Iris pigment epithelial cell (primary cell): ENCODE measurements around the gene WIPF2.
A peak's percentile ranks its signal among the peaks of the same experiment; 100 is the strongest.
"Not testable (repeated sequence)": the region's sequence is repeated elsewhere in the genome, so short reads cannot be mapped to it uniquely, and the experiment has no call there.

Experiments
- DNase-seq: peaks from one replicate; pipeline ENCODE4 v3.0.0-alpha.2; 2011; ENCODE audit warnings: low read depth

WIPF2 gene

GRCh38 chr17:40298726-40299125, 79.6 kb downstream of the WIPF2 start:
- DNase-seq, result peak; percentile 71

GRCh38 chr17:40299159-40299757, 80.2 kb downstream of the WIPF2 start:
- DNase-seq, result peak; percentile 51

- DNase-seq, result no peak
Observed at GRCh38 chr17:40301315-40301714, 82.2 kb downstream of the WIPF2 start.

- DNase-seq, result peak; percentile 72
Observed at GRCh38 chr17:40303009-40303657, 84.0 kb downstream of the WIPF2 start.

DNA sequence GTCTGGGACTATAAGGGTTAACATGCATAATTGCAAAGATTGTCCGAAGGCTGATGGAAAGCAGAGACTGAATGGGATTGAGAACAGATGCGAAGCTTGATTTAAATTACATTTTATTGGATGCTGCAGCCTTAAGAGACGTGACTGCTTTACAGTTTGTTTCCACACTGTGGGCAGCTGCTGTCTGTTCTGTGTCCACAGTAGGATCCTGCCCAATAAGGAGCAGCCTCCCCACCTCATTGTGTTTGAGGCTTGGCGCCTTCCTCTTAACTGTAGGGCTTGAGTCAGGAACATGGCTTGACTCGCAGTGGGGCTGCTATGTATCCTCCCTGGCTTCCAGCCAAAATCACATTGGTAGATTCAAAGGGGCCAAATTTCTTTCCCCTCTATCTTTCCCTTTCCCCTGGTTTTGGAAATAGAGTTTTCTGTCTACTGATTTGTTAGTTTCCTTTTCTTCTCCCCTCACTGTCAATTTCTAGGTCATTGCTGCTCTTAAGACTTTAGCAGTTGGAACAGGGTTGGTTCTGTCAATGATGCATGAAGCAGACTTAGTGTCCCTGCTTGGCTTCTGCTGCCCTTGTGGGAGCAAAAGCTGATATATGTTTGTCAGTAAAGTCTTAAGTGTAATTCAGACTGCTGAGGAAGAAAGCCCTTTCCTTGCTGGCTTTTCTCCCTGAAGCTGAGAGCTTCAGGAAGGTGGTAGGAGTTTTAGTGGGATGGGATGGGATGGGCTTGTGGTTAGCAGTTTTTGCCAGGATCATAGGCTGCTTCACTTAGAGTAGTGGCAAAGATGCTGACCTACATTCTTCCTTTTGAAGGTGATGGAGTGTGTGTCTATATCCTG, 84.8 kb downstream of the WIPF2 start:
- DNase-seq, result peak; percentile 61

DNA sequence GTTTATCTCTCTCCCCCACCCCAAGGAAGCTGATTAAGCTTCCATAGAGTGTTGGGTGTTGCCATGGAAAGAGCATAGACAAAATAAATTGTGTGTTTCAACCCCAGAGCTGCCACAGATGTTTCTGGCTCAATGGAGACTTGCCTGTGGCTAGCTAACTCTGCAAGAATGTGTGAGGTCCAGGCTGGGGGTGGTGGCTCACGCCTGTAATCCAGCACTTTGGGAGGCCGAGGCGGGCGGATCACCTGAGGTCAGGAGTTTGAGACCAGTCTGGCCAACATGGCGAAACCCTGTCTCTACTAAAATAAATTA, 85.4 kb downstream of the WIPF2 start:
- DNase-seq, result peak; percentile 91

GRCh38 chr17:40304866-40305265, 85.8 kb downstream of the WIPF2 start:
- DNase-seq, result not testable (repeated sequence)

GRCh38 chr17:40306395-40306794, 87.3 kb downstream of the WIPF2 start:
- DNase-seq, result no peak

DNA sequence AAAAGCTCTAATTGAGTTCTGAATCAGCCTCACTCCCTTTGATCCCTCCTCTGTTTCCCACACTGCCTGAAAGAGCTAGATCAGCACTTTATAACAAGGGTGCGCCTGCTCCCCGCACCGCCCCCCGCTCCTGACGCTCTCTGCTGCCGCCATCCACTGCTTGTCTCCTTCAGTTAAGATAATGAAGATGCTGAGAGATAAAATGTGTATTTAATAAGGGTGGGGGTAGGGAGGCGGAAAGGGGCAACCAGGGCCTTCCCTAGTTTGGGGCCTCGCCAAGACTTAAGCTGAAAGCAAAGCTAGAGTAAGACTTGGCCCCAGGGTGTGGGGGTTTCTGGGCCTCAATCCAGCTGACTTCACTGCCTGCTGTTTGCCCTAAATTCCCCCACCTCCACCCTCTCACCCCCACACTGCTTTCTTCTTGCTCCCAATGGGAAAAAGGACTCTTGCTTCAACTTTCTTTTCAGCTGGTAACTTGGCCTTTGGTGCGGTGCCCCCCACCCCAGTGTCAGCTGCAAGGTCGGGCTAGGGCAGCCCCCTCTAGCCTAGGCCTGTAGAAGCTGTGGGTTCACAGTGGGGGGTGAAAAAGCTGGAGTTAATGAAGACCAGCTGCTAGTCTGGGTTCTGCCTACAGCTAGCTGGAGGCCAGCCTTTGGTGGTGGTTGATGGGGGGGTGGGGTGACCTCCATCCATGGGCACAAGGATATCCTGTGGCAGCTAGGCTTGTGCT, 88.1 kb downstream of the WIPF2 start:
- peak; percentile 44 for DNase-seq

DNA sequence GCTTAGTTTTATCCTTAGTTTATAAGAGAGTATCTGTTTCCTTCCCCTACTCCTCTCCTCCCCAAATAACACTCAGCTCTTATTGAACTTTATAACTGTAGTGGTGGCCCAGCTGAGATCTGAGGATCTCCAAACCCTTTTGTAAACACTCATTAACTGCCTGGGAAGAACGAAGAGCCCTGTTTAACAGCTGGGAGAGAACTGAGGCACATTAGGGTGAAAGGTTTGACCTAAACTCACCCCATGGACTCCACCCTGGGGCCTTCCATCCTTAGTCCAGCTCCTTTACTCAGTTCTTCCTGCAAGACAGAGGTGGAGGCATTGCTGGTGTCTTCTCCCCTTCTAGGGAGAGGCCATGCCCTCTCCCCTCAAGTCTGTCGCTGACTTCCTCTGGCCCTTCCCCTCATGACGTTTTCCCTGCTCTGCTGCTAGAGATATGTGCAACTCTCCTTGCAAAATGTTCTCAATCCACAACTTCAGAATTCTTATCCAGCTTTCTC, 88.7 kb downstream of the WIPF2 start:
- DNase-seq, result no peak

DNA sequence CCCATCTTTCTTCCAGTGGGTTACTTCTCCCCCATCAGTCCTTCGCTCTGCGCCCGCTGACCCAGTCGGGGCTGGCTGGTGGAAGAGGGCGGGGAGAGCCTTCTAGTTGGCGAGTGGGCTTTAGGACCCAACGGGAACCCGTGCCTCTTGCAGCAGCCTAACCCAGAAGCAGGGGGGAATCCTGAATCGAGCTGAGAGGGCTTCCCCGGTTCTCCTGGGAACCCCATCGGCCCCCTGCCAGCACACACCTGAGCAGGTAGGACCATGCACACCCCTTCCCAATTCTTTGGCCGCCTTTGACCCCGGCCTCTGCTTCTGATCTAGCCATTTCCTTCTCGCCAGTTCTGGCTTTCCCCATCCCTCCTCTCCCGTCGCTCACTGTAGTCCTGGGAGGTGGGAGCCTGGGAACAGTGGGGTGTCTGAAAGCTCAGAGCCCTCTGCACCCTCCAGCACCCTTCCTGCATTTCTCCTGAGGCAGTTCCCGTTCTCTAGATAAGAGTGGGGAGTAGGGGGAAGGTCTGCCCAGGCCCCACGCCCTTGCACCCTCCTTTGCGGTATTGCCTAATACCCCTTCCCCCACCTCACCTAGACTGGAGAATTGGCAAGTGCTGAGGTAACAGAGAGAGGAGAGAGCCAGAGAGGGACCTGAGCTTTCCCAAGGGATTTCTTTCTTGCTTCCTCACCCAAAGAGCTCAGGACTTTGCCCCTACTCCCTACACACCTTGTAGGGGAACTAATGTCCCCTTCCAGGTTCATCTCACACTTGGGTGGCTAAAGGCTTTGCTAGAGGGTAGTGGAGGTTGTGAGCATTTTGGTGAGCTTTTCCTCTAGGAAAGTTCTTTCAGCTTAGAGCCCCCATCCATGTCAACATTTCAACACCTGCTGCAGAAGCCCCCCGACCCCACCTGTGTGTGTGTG, 90.2 kb downstream of the WIPF2 start, which contains the start of gene RARA:
Gene RARA, plus strand, starts transcription at position 150 of the 918 bp plus-strand sequence. CDS start 22,039 bp downstream, outside the sequence.
- peak; percentile 64 for DNase-seq

DNA sequence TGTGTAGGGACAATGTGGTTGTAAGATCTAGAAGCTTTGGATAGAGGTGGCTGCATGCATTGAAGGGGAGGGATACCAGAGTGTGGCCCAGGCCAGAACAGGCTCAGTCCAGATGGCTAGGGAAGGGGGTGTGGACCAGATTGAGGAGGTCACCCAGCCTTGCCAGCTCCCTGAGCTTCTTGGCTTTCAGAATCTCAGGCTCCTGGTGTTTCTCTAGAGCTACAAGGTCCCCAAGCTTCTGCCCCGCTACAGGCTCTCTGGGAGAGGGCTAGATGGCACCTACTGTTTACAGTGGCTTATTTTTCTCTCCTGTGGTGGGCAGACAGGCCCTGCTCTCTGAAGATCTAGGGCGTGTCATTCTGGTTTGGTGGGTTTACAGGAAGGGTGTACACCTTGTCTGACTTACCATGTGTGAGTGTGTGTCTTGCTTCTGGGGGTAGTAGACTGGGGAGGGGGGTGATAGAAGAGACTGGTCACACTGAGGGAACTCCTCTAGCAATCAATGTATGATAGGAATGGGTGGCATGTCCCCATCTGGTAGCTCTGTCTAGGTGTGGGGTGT, 90.9 kb downstream of the WIPF2 start:
- DNase-seq, result no peak

GRCh38 chr17:40310882-40311391, 91.8 kb downstream of the WIPF2 start:
- no peak for DNase-seq

DNA sequence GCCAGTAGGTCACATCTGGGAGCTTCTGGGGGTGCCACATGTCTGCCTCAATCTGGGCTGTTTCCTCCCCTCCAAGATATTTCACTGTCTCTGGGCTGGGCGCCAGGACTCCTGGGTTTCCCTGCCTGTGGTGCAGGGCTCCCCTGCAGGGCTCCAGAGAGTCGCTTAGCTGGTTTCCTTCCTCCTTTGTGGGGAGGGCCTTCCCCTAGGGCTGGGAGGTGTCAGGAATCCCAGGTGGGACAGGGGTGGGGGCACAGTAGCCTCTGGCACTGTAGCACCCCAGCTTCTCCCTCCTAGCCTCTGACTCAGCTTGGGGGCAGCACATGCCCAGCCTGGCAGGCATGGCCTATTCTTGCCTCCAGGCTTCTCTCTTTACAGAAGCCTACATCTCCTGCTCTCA, 92.5 kb downstream of the WIPF2 start:
- DNase-seq, result no peak

- no peak for DNase-seq
Observed at GRCh38 chr17:40312131-40312731, 93.1 kb downstream of the WIPF2 start.

DNA sequence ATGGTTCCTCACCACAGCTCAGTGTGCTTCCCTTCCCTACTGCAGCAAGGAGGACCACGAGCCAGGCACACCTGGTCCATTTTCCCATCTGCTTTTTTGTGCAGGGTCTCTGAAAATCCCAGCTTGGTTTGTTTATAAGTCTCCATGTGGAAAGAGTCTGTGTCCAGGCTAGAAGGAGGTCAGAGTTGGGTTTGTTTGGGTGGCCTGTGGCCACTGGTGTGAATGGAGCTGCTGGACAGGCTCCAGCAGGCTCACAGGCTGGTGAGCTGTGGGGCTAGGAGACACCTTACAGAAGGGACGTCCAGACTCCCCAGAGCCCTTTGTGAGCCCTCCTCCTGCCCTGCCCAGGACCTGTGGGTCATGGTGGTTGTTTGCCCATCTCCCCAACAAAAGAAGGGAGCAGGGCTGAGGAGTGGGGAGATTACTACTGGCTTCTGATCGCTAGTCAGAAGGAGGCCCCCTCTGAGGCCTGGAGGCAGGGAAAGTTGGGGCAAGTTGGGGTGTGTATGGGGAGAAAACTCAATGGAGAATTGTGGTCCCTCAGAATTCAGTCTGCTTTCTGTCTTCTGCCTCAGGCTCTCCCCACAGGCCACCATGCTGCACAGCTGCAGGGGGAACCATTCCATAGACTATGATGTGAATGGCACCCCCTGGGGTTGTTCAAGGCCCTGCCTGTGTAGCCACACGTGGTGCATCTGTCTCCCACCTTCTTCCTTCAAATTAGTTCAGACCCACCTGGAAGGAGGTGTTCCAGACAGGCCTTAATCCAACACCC, 94.0 kb downstream of the WIPF2 start:
- no peak for DNase-seq

- no peak for DNase-seq
Observed at GRCh38 chr17:40313668-40314583, 94.8 kb downstream of the WIPF2 start.

- DNase-seq, result peak; percentile 82
Observed at GRCh38 chr17:40314584-40314956, 95.5 kb downstream of the WIPF2 start.
